Neutrophil (primary cell): ENCODE results near the gene MYRFL.

Experiments
- H3K27ac ChIP-seq: fragments of 200-600 bp; sonication (generic); 2 replicates; pipeline ENCODE4 v1.5.1; 2016; ENCODE audit warnings: mild to moderate bottlenecking, moderate library complexity
- H3K27me3 ChIP-seq: fragments of 200-600 bp; sonication (generic); 2 replicates; pipeline ENCODE4 v1.6.0; 2016; ENCODE audit warnings: mild to moderate bottlenecking
- H3K36me3 ChIP-seq: fragments of 200-600 bp; sonication (generic); 2 replicates; pipeline ENCODE4 v1.5.1; 2017
- H3K4me1 ChIP-seq, 2 experiments: fragments of 200-600 bp in 1 of 2; sonication (generic) in 1 of 2; 1 replicate in 1 of 2; 2 replicates in 1 of 2; pipeline versions ENCODE4 v1.5.1 to v1.6.1; 2013 to 2016; ENCODE audit warnings: low read depth in 1 of 2, low read length in 1 of 2, mild to moderate bottlenecking in 1 of 2, moderate library complexity in 1 of 2; ENCODE audit not compliant: control insufficient read depth in 1 of 2, insufficient read depth in 1 of 2
- H3K4me3 ChIP-seq, 2 experiments: fragments of 200-600 bp in 1 of 2; sonication (generic) in 1 of 2; 1 replicate in 1 of 2; 2 replicates in 1 of 2; pipeline ENCODE4 v1.5.1; 2013 to 2016; ENCODE audit warnings: low read depth in 1 of 2, low read length in 1 of 2, mild to moderate bottlenecking in 1 of 2, moderate library complexity in 1 of 2
- H3K9me3 ChIP-seq: fragments of 200-600 bp; sonication (generic); 2 replicates; pipeline ENCODE4 v1.5.1; 2016
- CTCF ChIP-seq: fragments of 200-600 bp; sonication (generic); IDR thresholded peaks from 2 replicates; pipeline ENCODE4 v1.5.1; 2016; ENCODE audit warnings: antibody characterized with exemption

The MYRFL gene

DNA sequence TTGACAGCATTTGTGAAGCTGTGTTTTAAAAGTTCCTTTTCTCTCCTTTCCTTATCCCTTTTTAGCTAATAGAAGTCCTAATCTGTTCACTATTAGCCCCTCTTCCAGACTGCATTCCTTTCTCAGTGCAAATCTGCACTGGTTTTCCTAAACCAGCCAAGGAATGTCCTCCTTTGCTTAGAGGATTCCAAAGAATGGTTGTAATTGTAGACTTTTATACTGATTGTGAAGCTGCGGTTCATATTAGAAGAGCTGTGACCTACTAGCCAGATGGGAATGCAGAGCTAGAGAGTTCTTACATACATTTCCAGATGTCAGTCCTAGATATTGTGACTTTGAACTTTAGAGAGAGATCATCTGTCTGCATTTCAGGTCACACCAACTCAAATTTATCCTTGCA is 79.8 kb downstream of the MYRFL start:
- H3K4me3 ChIP-seq, result no peak overlapping the region
- H3K27me3 ChIP-seq, result no peaks in the 10 kb centered on the region
- H3K4me1 ChIP-seq, result peaks cover 0 to 4% of the 10 kb centered on the region in 2 experiments
- TF ChIP-seq CTCF, result no peak
- no peaks in the 10 kb centered on the region for H3K36me3 ChIP-seq
- no peaks in the 10 kb centered on the region for H3K9me3 ChIP-seq
- H3K27ac ChIP-seq, result no peak overlapping the region

DNA sequence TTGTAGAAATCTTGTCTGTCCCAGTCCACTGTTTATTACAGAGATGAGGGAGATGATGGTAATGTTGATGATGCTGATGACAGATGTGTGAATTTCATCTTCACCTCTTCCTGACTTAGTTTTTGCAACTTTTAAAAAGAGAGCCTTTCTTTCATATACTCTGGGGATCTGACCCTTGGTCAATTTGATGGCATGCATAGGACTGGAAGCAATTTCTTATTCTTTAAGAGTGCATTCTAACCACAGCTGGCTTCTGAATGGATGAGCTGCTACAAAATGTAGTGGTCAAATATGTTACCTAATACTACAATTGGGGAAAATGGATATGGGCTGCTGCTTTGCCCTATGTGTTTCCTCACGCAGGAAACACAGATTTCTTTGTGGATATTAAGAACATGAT is 80.8 kb downstream of the MYRFL start:
- Histone ChIP-seq H3K9me3 (no peaks in the 10 kb centered on the region), H3K27me3 (no peaks in the 10 kb centered on the region), H3K36me3 (no peaks in the 10 kb centered on the region), H3K4me3 (no peak overlapping the region), H3K27ac (no peak overlapping the region), H3K4me1 (peaks cover 0 to under 1% of the 10 kb centered on the region in 2 experiments)
- no peak for TF ChIP-seq CTCF

- Histone ChIP-seq H3K9me3 (no peaks in the 10 kb centered on the region), H3K27me3 (no peaks in the 10 kb centered on the region), H3K27ac (no peak overlapping the region), H3K36me3 (no peaks in the 10 kb centered on the region), H3K4me3 (no peak overlapping the region), H3K4me1 (no peaks in the 10 kb centered on the region)
- TF ChIP-seq CTCF, result no peak
These were observed 81.6 kb downstream of the MYRFL start for GRCh38 chr12:69906411-69907216.

DNA sequence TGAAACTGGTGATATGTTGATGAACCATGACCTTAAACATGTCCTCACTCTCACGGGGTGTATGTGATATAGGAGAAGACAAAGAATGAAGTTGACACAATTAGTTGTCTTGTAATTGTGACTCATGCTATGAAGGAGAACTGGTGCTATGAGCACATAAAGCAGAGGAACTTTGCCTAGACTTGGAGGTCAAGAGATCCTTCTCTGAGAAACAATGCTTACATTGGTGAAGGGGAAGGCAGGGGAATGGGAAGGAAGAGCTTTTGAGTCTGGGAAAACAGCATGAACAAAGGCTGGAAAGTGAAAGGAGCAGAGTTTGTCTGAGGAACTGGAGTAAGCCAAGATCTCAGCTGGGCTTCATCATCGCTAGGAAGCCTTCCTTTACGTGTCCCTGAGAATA is 83.2 kb downstream of the MYRFL start:
- H3K9me3 ChIP-seq, result no peaks in the 10 kb centered on the region
- no peak overlapping the region for H3K4me3 ChIP-seq
- H3K4me1 ChIP-seq, result no peaks in the 10 kb centered on the region
- no peaks in the 10 kb centered on the region for H3K36me3 ChIP-seq
- no peak for TF ChIP-seq CTCF
- no peak overlapping the region for H3K27ac ChIP-seq
- no peaks in the 10 kb centered on the region for H3K27me3 ChIP-seq

DNA sequence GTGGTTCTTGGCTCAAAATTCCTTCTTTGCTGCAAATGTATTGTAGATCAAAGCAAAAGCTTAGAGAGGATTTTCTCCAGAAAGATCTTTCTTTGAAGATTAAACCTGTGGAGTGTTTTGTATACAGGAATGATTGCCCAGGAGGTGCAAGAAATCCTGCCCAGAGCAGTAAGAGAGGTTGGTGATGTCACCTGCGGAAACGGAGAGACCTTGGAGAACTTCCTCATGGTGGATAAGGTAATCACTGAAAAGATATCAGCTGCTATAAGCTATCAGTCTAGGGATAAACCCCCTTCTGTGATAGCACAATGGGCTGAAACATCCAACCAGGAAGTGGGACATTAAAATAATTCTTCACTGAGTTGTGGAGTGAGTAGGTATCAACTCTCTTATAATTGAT is 85.7 kb downstream of the MYRFL start:
- Histone ChIP-seq H3K9me3 (no peaks in the 10 kb centered on the region), H3K27me3 (no peaks in the 10 kb centered on the region), H3K4me3 (no peak overlapping the region), H3K27ac (no peak overlapping the region), H3K4me1 (no peaks in the 10 kb centered on the region), H3K36me3 (no peaks in the 10 kb centered on the region)
- no peak for TF ChIP-seq CTCF
